DND-41 (cell line): ENCODE data around the gene HDAC4.

Experiments used
- ATAC-seq: fragments of 200-7000 bp; cut with Tn5 transposase; 3 replicates; pipeline ENCODE4 v1.9.1; 2021; ENCODE audit warnings: low read depth; ENCODE audit not compliant: insufficient read depth
- DNase-seq: peaks from one replicate; pipeline ENCODE4 v3.0.0-alpha.2; 2020
- H2AFZ ChIP-seq: 2 replicates; pipeline ENCODE4 v1.6.0; 2012; ENCODE audit warnings: low read depth, low read length
- H3K27ac ChIP-seq: 2 replicates; pipeline ENCODE4 v1.5.1; 2012; ENCODE audit warnings: low read length, inconsistent platforms
- H3K27me3 ChIP-seq: fragments of 200-600 bp; sonication (generic); 2 replicates; pipeline ENCODE4 v1.6.0; 2012; ENCODE audit warnings: low read length, mild to moderate bottlenecking, inconsistent platforms; ENCODE audit not compliant: insufficient read depth, poor library complexity
- H3K36me3 ChIP-seq: 2 replicates; pipeline ENCODE4 v1.5.1; 2012; ENCODE audit warnings: low read length, inconsistent platforms; ENCODE audit not compliant: insufficient read depth
- H3K4me1 ChIP-seq: 2 replicates; pipeline ENCODE4 v1.5.1; 2012; ENCODE audit warnings: mild to moderate bottlenecking, low read length; ENCODE audit not compliant: insufficient read depth
- H3K4me2 ChIP-seq: 2 replicates; pipeline ENCODE4 v1.6.0; 2012; ENCODE audit warnings: mild to moderate bottlenecking, moderate library complexity, low read length, inconsistent platforms; ENCODE audit not compliant: insufficient read depth
- H3K4me3 ChIP-seq, 2 experiments: fragments of 200-600 bp in 1 of 2; shearing (Covaris generic) in 1 of 2; 2 replicates each; pipeline ENCODE4 v1.5.1; 2012 to 2016; ENCODE audit warnings: inconsistent platforms in 2 of 2, low read length in 2 of 2, mild to moderate bottlenecking in 2 of 2, low read depth in 1 of 2, moderate library complexity in 1 of 2
- H3K79me2 ChIP-seq: 2 replicates; pipeline ENCODE4 v1.6.0; 2012; ENCODE audit warnings: low read length, inconsistent platforms; ENCODE audit not compliant: insufficient read depth
- H3K9ac ChIP-seq: 2 replicates; pipeline ENCODE4 v1.6.0; 2012; ENCODE audit warnings: low read depth, mild to moderate bottlenecking, inconsistent platforms, low read length, moderate library complexity
- H3K9me3 ChIP-seq: 2 replicates; pipeline ENCODE4 v1.5.1; 2012; ENCODE audit warnings: low read length, moderate library complexity, mild to moderate bottlenecking, inconsistent platforms; ENCODE audit not compliant: insufficient read depth, severe bottlenecking
- H4K20me1 ChIP-seq: 2 replicates; pipeline ENCODE4 v1.6.0; 2012; ENCODE audit warnings: low read length; ENCODE audit not compliant: insufficient read depth
- CTCF ChIP-seq: IDR thresholded peaks from 2 replicates; pipeline ENCODE4 v1.5.1; 2012; ENCODE audit warnings: borderline replicate concordance, low read length, moderate library complexity, mild to moderate bottlenecking; ENCODE audit not compliant: poor library complexity, severe bottlenecking; ENCODE audit errors: extremely low read depth
- EZH2 ChIP-seq: IDR thresholded peaks from 3 replicates; pipeline ENCODE4 v1.6.1; 2012; ENCODE audit warnings: borderline replicate concordance, low read depth, mild to moderate bottlenecking, moderate library complexity, low read length, inconsistent platforms; ENCODE audit not compliant: severe bottlenecking

Gene HDAC4

GRCh38 chr2:239035361-239035814 is 365.4 kb downstream of the HDAC4 start:
- Histone ChIP-seq H3K36me3 (no peaks in the 10 kb centered on the region), H4K20me1 (peaks cover 3% of the 10 kb centered on the region; the same call in 1 of the 2 replicates), H3K4me1 (no peaks in the 10 kb centered on the region), H3K27ac (no peak overlapping the region), H3K9me3 (no peaks in the 10 kb centered on the region), H3K4me2 (no peak overlapping the region), H3K4me3 (no peak overlapping the region), H2AFZ (no peak overlapping the region), H3K27me3 (peaks cover 18% of the 10 kb centered on the region), H3K9ac (no peak overlapping the region), H3K79me2 (no peaks in the 10 kb centered on the region)
- DNase-seq (peak; percentile 68), ATAC-seq (peak; percentile 96)
- TF ChIP-seq CTCF: peak; percentile 75
- TF ChIP-seq EZH2: no peak

- Histone ChIP-seq H3K27me3 (peaks cover 18% of the 10 kb centered on the region), H3K4me3 (no peak overlapping the region), H3K4me2 (no peak overlapping the region), H4K20me1 (peaks cover 3% of the 10 kb centered on the region; the same call in 1 of the 2 replicates), H3K36me3 (no peaks in the 10 kb centered on the region), H3K27ac (no peak overlapping the region), H3K9ac (no peak overlapping the region), H2AFZ (no peak overlapping the region), H3K4me1 (no peaks in the 10 kb centered on the region), H3K9me3 (no peaks in the 10 kb centered on the region), H3K79me2 (no peaks in the 10 kb centered on the region)
- DNase-seq (no peak), ATAC-seq (no peak)
- TF ChIP-seq EZH2 (no peak), CTCF (no peak)
Measured at GRCh38 chr2:239034561-239035341, 366.1 kb downstream of the HDAC4 start.

GRCh38 chr2:239033801-239034560 is 366.8 kb downstream of the HDAC4 start:
- no peak overlapping the region for H3K4me2 ChIP-seq
- H3K9me3 ChIP-seq: no peaks in the 10 kb centered on the region
- H2AFZ ChIP-seq: no peak overlapping the region
- H3K4me1 ChIP-seq: no peaks in the 10 kb centered on the region
- H3K4me3 ChIP-seq: no peak overlapping the region
- H3K36me3 ChIP-seq: no peaks in the 10 kb centered on the region
- DNase-seq (no peak), ATAC-seq (no peak)
- H4K20me1 ChIP-seq: peaks cover 3% of the 10 kb centered on the region; the same call in 1 of the 2 replicates
- H3K79me2 ChIP-seq: no peaks in the 10 kb centered on the region
- H3K27me3 ChIP-seq: peaks cover 18% of the 10 kb centered on the region
- TF ChIP-seq EZH2 (no peak), CTCF (no peak)
- no peak overlapping the region for H3K27ac ChIP-seq
- H3K9ac ChIP-seq: no peak overlapping the region
